H9 (cell line): ENCODE data around the gene PRR23C. TPM values are rescaled to one million over a fixed set of nuclear protein-coding genes. Genes with fewer than 3 reads are reported as not detected.

ENCODE experiments used
- DNase-seq: peaks from one replicate; pipeline ENCODE4 v3.0.0-alpha.2; 2017
- H2AFZ ChIP-seq: one replicate; pipeline ENCODE4 v1.6.1; 2013; ENCODE audit warnings: mild to moderate bottlenecking, low read length, control low read depth, moderate library complexity
- H2AK5ac ChIP-seq: 2 replicates; pipeline ENCODE4 v1.6.1; 2013; ENCODE audit warnings: low read length, control low read depth, mixed read lengths; ENCODE audit not compliant: insufficient read length
- H2BK120ac ChIP-seq: one replicate; pipeline ENCODE4 v1.6.1; 2013; ENCODE audit warnings: low read depth, mild to moderate bottlenecking, low read length, control low read depth, inconsistent platforms; ENCODE audit not compliant: poor library complexity, severe bottlenecking
- H2BK12ac ChIP-seq: 2 replicates; pipeline ENCODE4 v1.6.1; 2013; ENCODE audit warnings: low read length, control low read depth, mixed read lengths, low read depth; ENCODE audit not compliant: insufficient read length
- H2BK15ac ChIP-seq: 2 replicates; pipeline ENCODE4 v1.6.1; 2013; ENCODE audit warnings: low read depth, low read length, control low read depth
- H2BK20ac ChIP-seq: one replicate; pipeline ENCODE4 v1.6.1; 2013; ENCODE audit warnings: low read depth, mild to moderate bottlenecking, low read length, control low read depth, inconsistent platforms; ENCODE audit not compliant: poor library complexity, severe bottlenecking
- H2BK5ac ChIP-seq: 2 replicates; pipeline ENCODE4 v1.6.1; 2013; ENCODE audit warnings: low read length, control low read depth, mixed read lengths; ENCODE audit not compliant: insufficient read length
- H3K14ac ChIP-seq: 2 replicates; pipeline ENCODE4 v1.6.1; 2013; ENCODE audit warnings: low read length, control low read depth; ENCODE audit not compliant: insufficient read depth
- H3K18ac ChIP-seq: 2 replicates; pipeline ENCODE4 v1.6.1; 2013; ENCODE audit warnings: low read depth, mild to moderate bottlenecking, mixed read lengths, low read length, control low read depth; ENCODE audit not compliant: insufficient read length
- H3K23ac ChIP-seq: 2 replicates; pipeline ENCODE4 v1.6.1; 2013; ENCODE audit warnings: low read length, control low read depth, mixed read lengths, low read depth; ENCODE audit not compliant: insufficient read length
- H3K23me2 ChIP-seq: 2 replicates; pipeline ENCODE4 v1.6.1; 2013; ENCODE audit warnings: low read depth, mild to moderate bottlenecking, mixed read lengths, low read length, control low read depth; ENCODE audit not compliant: insufficient read length, poor library complexity, severe bottlenecking
- H3K27ac ChIP-seq: 2 replicates; pipeline ENCODE4 v1.5.1; 2013; ENCODE audit warnings: low read length, control low read depth, mixed read lengths, low read depth; ENCODE audit not compliant: insufficient read length
- H3K27me3 ChIP-seq: 2 replicates; pipeline ENCODE4 v1.6.1; 2013; ENCODE audit warnings: low read length, control low read depth, inconsistent platforms; ENCODE audit not compliant: insufficient read depth
- H3K4ac ChIP-seq: 2 replicates; pipeline ENCODE4 v1.6.1; 2013; ENCODE audit warnings: low read depth, mild to moderate bottlenecking, control low read depth, inconsistent platforms, low read length, moderate library complexity
- H3K4me1 ChIP-seq: 2 replicates; pipeline ENCODE4 v1.6.1; 2013; ENCODE audit warnings: low read length, control low read depth, inconsistent platforms; ENCODE audit not compliant: insufficient read depth
- H3K4me2 ChIP-seq: 2 replicates; pipeline ENCODE4 v1.6.1; 2013; ENCODE audit warnings: low read length, control low read depth, mixed read lengths; ENCODE audit not compliant: insufficient read length, insufficient read depth
- H3K56ac ChIP-seq: 2 replicates; pipeline ENCODE4 v1.6.1; 2013; ENCODE audit warnings: low read depth, mild to moderate bottlenecking, mixed read lengths, low read length, control low read depth; ENCODE audit not compliant: insufficient read length
- H3K79me1 ChIP-seq: 2 replicates; pipeline ENCODE4 v1.6.1; 2013; ENCODE audit warnings: low read depth, mild to moderate bottlenecking, moderate library complexity, low read length, control low read depth, inconsistent platforms; ENCODE audit not compliant: insufficient read depth, poor library complexity, severe bottlenecking
- H3K79me2 ChIP-seq: 2 replicates; pipeline ENCODE4 v1.6.1; 2013; ENCODE audit warnings: low read length, control low read depth, inconsistent platforms; ENCODE audit not compliant: insufficient read depth
- H3K9ac ChIP-seq: 2 replicates; pipeline ENCODE4 v1.6.1; 2013; ENCODE audit warnings: low read length, control low read depth, mixed read lengths; ENCODE audit not compliant: insufficient read length; ENCODE audit errors: extremely low read depth
- H3K9me3 ChIP-seq: one replicate; pipeline ENCODE4 v1.6.1; 2013; ENCODE audit warnings: low read depth, low read length, inconsistent platforms; ENCODE audit not compliant: control insufficient read depth
- H3T11ph ChIP-seq: one replicate; pipeline ENCODE4 v1.6.1; 2013; ENCODE audit warnings: mild to moderate bottlenecking, low read length, control low read depth, inconsistent platforms
- H4K20me1 ChIP-seq: one replicate; pipeline ENCODE4 v1.6.1; 2013; ENCODE audit not compliant: control insufficient read depth, insufficient read length, insufficient read depth
- H4K5ac ChIP-seq: 2 replicates; pipeline ENCODE4 v1.6.1; 2013; ENCODE audit warnings: low read depth, mild to moderate bottlenecking, mixed read lengths, low read length, control low read depth; ENCODE audit not compliant: insufficient read length
- H4K8ac ChIP-seq: replicated peaks from 2 replicates; pipeline ENCODE4 v1.6.1; 2013; ENCODE audit warnings: low read length, control low read depth, mixed read lengths, low read depth; ENCODE audit not compliant: insufficient read length
- H4K91ac ChIP-seq: 2 replicates; pipeline ENCODE4 v1.6.1; 2013; ENCODE audit warnings: low read depth, mild to moderate bottlenecking, moderate library complexity, mixed read lengths, low read length, control low read depth; ENCODE audit not compliant: insufficient read length
- H3K27ac Mint-ChIP-seq, 3 experiments: 2 replicates in 2 of 3; 3 replicates in 1 of 3; pipeline ENCODE4 v1.8.0; 2020 to 2021; ENCODE audit warnings: mixed read lengths in 3 of 3, mild to moderate bottlenecking in 1 of 3, moderate library complexity in 1 of 3
- H3K27me3 Mint-ChIP-seq: 2 replicates; pipeline ENCODE4 v1.8.0; 2021; ENCODE audit warnings: low read depth, mild to moderate bottlenecking, moderate library complexity, mixed read lengths
- H3K36me3 Mint-ChIP-seq, 3 experiments: 2 replicates in 2 of 3; 3 replicates in 1 of 3; pipeline ENCODE4 v1.8.0; 2020 to 2021; ENCODE audit warnings: low read depth in 3 of 3, mixed read lengths in 3 of 3; ENCODE audit not compliant: insufficient read depth in 1 of 3
- H3K4me1 Mint-ChIP-seq, 2 experiments: 2 replicates each; pipeline ENCODE4 v1.8.0; 2020; ENCODE audit warnings: mixed read lengths in 2 of 2
- H3K4me3 Mint-ChIP-seq, 2 experiments: 2 replicates in 1 of 2; 3 replicates in 1 of 2; pipeline ENCODE4 v1.8.0; 2020 to 2021; ENCODE audit warnings: mild to moderate bottlenecking in 2 of 2, mixed read lengths in 2 of 2, moderate library complexity in 1 of 2
- H3K9me3 Mint-ChIP-seq, 2 experiments: 2 replicates in 1 of 2; 3 replicates in 1 of 2; pipeline ENCODE4 v1.8.0; 2020; ENCODE audit warnings: mild to moderate bottlenecking in 2 of 2, mixed read lengths in 2 of 2, moderate library complexity in 1 of 2
- WGBS: extraction: QIAGEN DNeasy Blood & Tissue Kit; methylation state at CpG from one replicate; pipeline ENCODE4 v1.1.7; 2013; ENCODE audit warnings: missing lambda C conversion rate, low lambda C conversion rate, mixed read lengths; ENCODE audit not compliant: insufficient read length; ENCODE audit errors: extremely low coverage; 5-methylcytosine and 5-hydroxymethylcytosine counted together
- total RNA-seq: library from RNA; stranded (reverse); gene quantifications from 2 replicates; pipeline ENCODE4 v1.2.1, GENCODE V29; 2021
- TF ChIP-seq, protein P1 (sequence below): fragments of 200-600 bp; sonication (generic); conservative IDR thresholded peaks from 3 replicates; pipeline ENCODE4 v1.8.0; 2021; ENCODE audit warnings: antibody characterized with exemption, mild to moderate bottlenecking

PRR23C gene
- total RNA-seq, 1 experiment from 2014 or later, result not detected

DNA sequence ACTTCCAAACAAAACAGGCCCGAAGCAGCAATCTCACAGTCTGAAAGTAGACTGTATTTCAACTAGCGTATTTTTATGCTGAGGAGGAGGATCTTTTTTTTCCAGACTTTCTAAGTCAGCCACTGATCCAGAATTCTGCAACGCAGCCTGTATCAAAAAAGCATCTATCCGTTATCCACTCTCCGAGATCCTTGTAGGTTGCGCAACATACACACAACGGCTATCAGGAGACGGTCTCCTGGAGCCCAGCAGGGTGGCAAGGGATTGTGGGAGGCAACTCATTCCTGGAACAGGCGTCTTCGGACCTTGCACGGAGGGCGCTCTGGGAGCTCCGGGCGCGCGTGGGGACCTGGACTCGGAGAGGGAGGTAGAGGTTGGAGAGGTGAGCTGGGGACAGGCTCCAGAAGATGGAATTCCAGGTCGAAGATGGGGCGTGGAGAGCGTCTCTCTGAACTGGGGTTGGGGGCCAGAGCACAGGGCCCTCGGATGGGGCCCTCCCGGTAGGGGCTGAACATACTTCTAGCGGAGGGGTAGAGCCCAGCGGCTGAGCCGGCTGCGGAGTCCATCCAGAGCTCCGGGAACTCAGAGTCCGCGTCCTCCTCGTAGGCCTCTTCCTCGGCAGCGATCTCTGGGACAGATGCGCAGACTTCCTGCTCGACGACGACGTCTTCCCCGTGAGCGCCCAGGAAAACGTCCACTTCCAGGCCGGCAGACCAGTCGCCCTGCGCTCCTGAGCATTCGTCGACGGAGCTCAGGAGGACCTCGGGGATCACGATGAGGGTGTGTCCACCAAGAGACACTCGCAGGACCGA, 932 bp downstream of the PRR23C start:
- no peak overlapping the region for H2BK20ac ChIP-seq
- no peak overlapping the region for H3K56ac ChIP-seq
- no peak overlapping the region for H3T11ph ChIP-seq
- H3K79me1 ChIP-seq, result no peaks in the 10 kb centered on the region
- no peak overlapping the region for H4K5ac ChIP-seq
- no peaks in the 10 kb centered on the region for H3K27me3 ChIP-seq
- TF ChIP-seq, protein P1, sequence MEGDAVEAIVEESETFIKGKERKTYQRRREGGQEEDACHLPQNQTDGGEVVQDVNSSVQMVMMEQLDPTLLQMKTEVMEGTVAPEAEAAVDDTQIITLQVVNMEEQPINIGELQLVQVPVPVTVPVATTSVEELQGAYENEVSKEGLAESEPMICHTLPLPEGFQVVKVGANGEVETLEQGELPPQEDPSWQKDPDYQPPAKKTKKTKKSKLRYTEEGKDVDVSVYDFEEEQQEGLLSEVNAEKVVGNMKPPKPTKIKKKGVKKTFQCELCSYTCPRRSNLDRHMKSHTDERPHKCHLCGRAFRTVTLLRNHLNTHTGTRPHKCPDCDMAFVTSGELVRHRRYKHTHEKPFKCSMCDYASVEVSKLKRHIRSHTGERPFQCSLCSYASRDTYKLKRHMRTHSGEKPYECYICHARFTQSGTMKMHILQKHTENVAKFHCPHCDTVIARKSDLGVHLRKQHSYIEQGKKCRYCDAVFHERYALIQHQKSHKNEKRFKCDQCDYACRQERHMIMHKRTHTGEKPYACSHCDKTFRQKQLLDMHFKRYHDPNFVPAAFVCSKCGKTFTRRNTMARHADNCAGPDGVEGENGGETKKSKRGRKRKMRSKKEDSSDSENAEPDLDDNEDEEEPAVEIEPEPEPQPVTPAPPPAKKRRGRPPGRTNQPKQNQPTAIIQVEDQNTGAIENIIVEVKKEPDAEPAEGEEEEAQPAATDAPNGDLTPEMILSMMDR, result no peak
- WGBS, result no CpG with 5 or more reads among the region's 50 CpGs
- H3K14ac ChIP-seq, result no peak overlapping the region
- H3K27me3 Mint-ChIP-seq, result peaks cover 2% of the 10 kb centered on the region; the same call in 1 of the 2 replicates
- no peak overlapping the region for H3K4me3 Mint-ChIP-seq
- H3K4me2 ChIP-seq, result no peak overlapping the region
- no peak overlapping the region for H2BK15ac ChIP-seq
- no peak overlapping the region for H2AK5ac ChIP-seq
- no peak overlapping the region for H3K27ac Mint-ChIP-seq
- H3K4ac ChIP-seq, result no peak overlapping the region
- no peaks in the 10 kb centered on the region for H4K20me1 ChIP-seq
- H2AFZ ChIP-seq, result no peak overlapping the region
- H4K91ac ChIP-seq, result no peak overlapping the region
- no peak overlapping the region for H2BK120ac ChIP-seq
- H3K27ac ChIP-seq, result no peak overlapping the region
- no peaks in the 10 kb centered on the region for H3K4me1 Mint-ChIP-seq
- H2BK12ac ChIP-seq, result no peak overlapping the region
- H3K9me3 Mint-ChIP-seq, result peaks cover 16 to 18% of the 10 kb centered on the region in 2 experiments
- no peak overlapping the region for H3K23ac ChIP-seq
- peaks cover 0 to 18% (median 3%) of the 10 kb centered on the region in 3 experiments; a peak in 5 of 7 replicates for H3K36me3 Mint-ChIP-seq
- H3K79me2 ChIP-seq, result no peaks in the 10 kb centered on the region
- H2BK5ac ChIP-seq, result no peak overlapping the region
- H3K9me3 ChIP-seq, result no peaks in the 10 kb centered on the region
- H3K18ac ChIP-seq, result no peak overlapping the region
- H3K4me1 ChIP-seq, result no peaks in the 10 kb centered on the region; the same call in 1 of the 2 replicates
- no peak overlapping the region for H3K9ac ChIP-seq
- no peaks in the 10 kb centered on the region for H3K23me2 ChIP-seq
- DNase-seq, result no peak
- no peak overlapping the region for H4K8ac ChIP-seq
